Breast epithelium (tissue), 4 donors: ENCODE measurements around the gene OR2A5. TPM values are rescaled to one million over a fixed set of nuclear protein-coding genes. Genes with fewer than 3 reads are reported as not detected.

Source experiments
- DNase-seq, 2 donors: peaks; one replicate each; pipeline ENCODE4 v3.0.0-alpha.2; 2019; ENCODE audit warnings: low spot score in 2 of 2
- H3K27ac ChIP-seq, 2 donors: fragments of 200-600 bp; sonication (generic) in 1 of 2; one replicate each; pipeline ENCODE4 v1.5.1; 2016 to 2019; ENCODE audit warnings: mild to moderate bottlenecking in 1 of 2
- H3K27me3 ChIP-seq, 2 donors: fragments of 200-600 bp; sonication (generic) in 1 of 2; one replicate each; pipeline versions ENCODE4 v1.5.1 to v1.6.0; 2017 to 2019; ENCODE audit warnings: control low read depth in 1 of 2, mild to moderate bottlenecking in 1 of 2
- H3K36me3 ChIP-seq: fragments of 200-600 bp; one replicate; pipeline ENCODE4 v1.5.1; 2019
- H3K4me1 ChIP-seq, 2 donors: fragments of 200-600 bp; sonication (generic); one replicate each; pipeline ENCODE4 v1.5.1; 2016 to 2019; ENCODE audit warnings: control low read depth in 1 of 2
- H3K4me3 ChIP-seq, 3 donors: fragments of 200-600 bp; sonication (generic); 1 replicate in 2 of 3; 2 replicates in 1 of 3; pipeline ENCODE4 v1.5.1; 2016 to 2019; ENCODE audit warnings: mild to moderate bottlenecking in 3 of 3, moderate library complexity in 2 of 3
- H3K9me3 ChIP-seq, 2 donors: fragments of 200-600 bp; sonication (generic) in 1 of 2; one replicate each; pipeline ENCODE4 v1.5.1; 2016 to 2019; ENCODE audit warnings: control low read depth in 1 of 2
- CTCF ChIP-seq, 3 donors: fragments of 450-650 bp; IDR thresholded peaks; one replicate each; pipeline ENCODE4 v1.5.1; 2016 to 2017; ENCODE audit warnings: antibody characterized with exemption in 3 of 3, mild to moderate bottlenecking in 3 of 3, moderate library complexity in 3 of 3
- POLR2A ChIP-seq: fragments of 450-650 bp; IDR thresholded peaks from one replicate; pipeline ENCODE4 v1.6.1; 2016; ENCODE audit warnings: antibody characterized with exemption, mild to moderate bottlenecking, moderate library complexity
- POLR2AphosphoS5 ChIP-seq, 3 donors: sonication (generic); formaldehyde crosslinking; IDR thresholded peaks; one replicate each; pipeline ENCODE4 v1.6.1; 2017; ENCODE audit warnings: antibody characterized with exemption in 3 of 3
- intact Hi-C: fragments of 100-400 bp; cut with DNase I; formaldehyde crosslinking; loops from one replicate; pipeline ENCODE4 v1.15.1; 2023; ENCODE audit warnings: low total_unique reads
- total RNA-seq, 3 donors: library from RNA; depleted of rRNA; stranded (reverse); fragments of >200 nt; gene quantifications; one replicate each; pipeline ENCODE4 v1.1.0, GENCODE V29; 2016

The OR2A5 gene
- total RNA-seq, 3 donors from 2014 or later: not detected

- Histone ChIP-seq H3K27ac (no peak overlapping the region), H3K4me1 (no peaks in the 10 kb centered on the region), H3K36me3 (no peaks in the 10 kb centered on the region), H3K27me3 (no peaks in the 10 kb centered on the region), H3K9me3 (no peaks in the 10 kb centered on the region), H3K4me3 (no peak overlapping the region)
- DNase-seq: no peak
- intact Hi-C loops: no loop called here
- TF ChIP-seq POLR2AphosphoS5 (IDR thresholded peaks at IDR 0.05) (no peak), CTCF (IDR thresholded peaks at IDR 0.05) (no peak), POLR2A (no peak)
Measured at GRCh38 chr7:144032985-144033709, 15.6 kb upstream of the OR2A5 start.

GRCh38 chr7:144035385-144035784 lies 13.4 kb upstream of the OR2A5 start:
- DNase-seq: no peak
- Histone ChIP-seq H3K4me1 (no peaks in the 10 kb centered on the region), H3K27ac (no peak overlapping the region), H3K4me3 (no peak overlapping the region), H3K36me3 (no peaks in the 10 kb centered on the region), H3K9me3 (no peaks in the 10 kb centered on the region), H3K27me3 (no peaks in the 10 kb centered on the region)
- TF ChIP-seq POLR2A (no peak), CTCF (IDR thresholded peaks at IDR 0.05) (no peak), POLR2AphosphoS5 (IDR thresholded peaks at IDR 0.05) (no peak)
- intact Hi-C loops: no loop called here

GRCh38 chr7:144036302-144036885 lies 12.4 kb upstream of the OR2A5 start:
- Histone ChIP-seq H3K9me3 (no peaks in the 10 kb centered on the region), H3K27me3 (no peaks in the 10 kb centered on the region), H3K4me3 (no peak overlapping the region), H3K27ac (no peak overlapping the region), H3K36me3 (no peaks in the 10 kb centered on the region), H3K4me1 (no peaks in the 10 kb centered on the region)
- TF ChIP-seq POLR2AphosphoS5 (IDR thresholded peaks at IDR 0.05) (no peak), CTCF (IDR thresholded peaks at IDR 0.05) (no peak), POLR2A (no peak)
- DNase-seq: no peak
- intact Hi-C loops: no loop called here

- H3K4me3 ChIP-seq: no peak overlapping the region
- DNase-seq: no peak
- no peaks in the 10 kb centered on the region for H3K4me1 ChIP-seq
- no peaks in the 10 kb centered on the region for H3K27me3 ChIP-seq
- no peaks in the 10 kb centered on the region for H3K36me3 ChIP-seq
- no peak overlapping the region for H3K27ac ChIP-seq
- H3K9me3 ChIP-seq: no peaks in the 10 kb centered on the region
- no peak for TF ChIP-seq POLR2AphosphoS5 (IDR thresholded peaks at IDR 0.05)
- no peak for TF ChIP-seq POLR2A
- TF ChIP-seq CTCF (IDR thresholded peaks at IDR 0.05): no peak
- intact Hi-C loops: no loop called here
Measured at GRCh38 chr7:144037414-144038035, 11.2 kb upstream of the OR2A5 start.

DNA sequence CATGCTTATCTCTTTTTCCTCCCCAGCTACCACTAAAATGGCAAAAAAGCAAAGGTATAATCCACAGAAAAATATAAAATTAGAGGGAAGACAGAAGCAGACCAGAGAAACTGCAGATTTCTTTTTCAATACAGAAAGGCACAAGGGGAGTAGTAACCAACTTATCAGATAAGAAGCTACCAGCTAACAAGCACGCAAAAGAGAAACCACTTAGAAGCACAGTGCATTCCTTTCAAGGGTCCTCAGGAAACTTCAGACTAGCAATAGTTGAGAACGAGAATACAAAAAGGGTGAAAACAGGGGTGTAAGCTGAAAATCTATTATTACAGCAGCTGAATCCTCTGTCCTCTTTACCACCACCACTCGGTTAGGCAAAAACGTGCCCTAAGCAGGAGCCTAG lies 9.9 kb upstream of the OR2A5 start:
- Histone ChIP-seq H3K9me3 (no peaks in the 10 kb centered on the region), H3K36me3 (no peaks in the 10 kb centered on the region), H3K4me3 (no peak overlapping the region), H3K27ac (no peak overlapping the region), H3K4me1 (no peaks in the 10 kb centered on the region), H3K27me3 (no peaks in the 10 kb centered on the region)
- intact Hi-C loops: no loop called here
- DNase-seq: no peak
- TF ChIP-seq CTCF (IDR thresholded peaks at IDR 0.05) (no peak), POLR2AphosphoS5 (IDR thresholded peaks at IDR 0.05) (no peak), POLR2A (no peak)
